Calu3 (cell line): ENCODE data around the gene SLC29A3. TPM values are rescaled to one million over a fixed set of nuclear protein-coding genes. Genes with fewer than 3 reads are reported as not detected.

Experiments
- BruUV-seq: library from RNA; stranded (reverse); fragments of 400-500 nt; replicated peaks from 2 replicates; lab custom pipeline; 2021; lab: Mats Ljungman, UMichigan
- CTCF ChIA-PET: fragments of 300-600 bp; sonication (Branson Sonifier 250); formaldehyde crosslinking; loops from one replicate; lab custom pipeline; 2022; ENCODE audit warnings: antibody characterized with exemption; lab: Charles Lee
- DNase-seq: peaks from one replicate; pipeline ENCODE4 v3.0.0; 2022
- H3K27ac Mint-ChIP-seq: one replicate; pipeline ENCODE4 v1.8.0; 2022; ENCODE audit warnings: mixed read lengths; ENCODE audit not compliant: unreplicated experiment
- H3K27me3 Mint-ChIP-seq: one replicate; pipeline ENCODE4 v1.8.0; 2022; ENCODE audit warnings: mixed read lengths; ENCODE audit not compliant: unreplicated experiment
- H3K36me3 Mint-ChIP-seq: one replicate; pipeline ENCODE4 v1.8.0; 2022; ENCODE audit warnings: mild to moderate bottlenecking, moderate library complexity, mixed read lengths; ENCODE audit not compliant: insufficient read depth, unreplicated experiment
- H3K4me1 Mint-ChIP-seq: one replicate; pipeline ENCODE4 v1.8.0; 2022; ENCODE audit warnings: mild to moderate bottlenecking, low read depth, mixed read lengths; ENCODE audit not compliant: unreplicated experiment
- H3K4me3 Mint-ChIP-seq: one replicate; pipeline ENCODE4 v1.8.0; 2022; ENCODE audit warnings: mild to moderate bottlenecking, low read depth, moderate library complexity, mixed read lengths; ENCODE audit not compliant: unreplicated experiment
- H3K9me3 Mint-ChIP-seq: one replicate; pipeline ENCODE4 v1.8.0; 2022; ENCODE audit warnings: low read depth, mixed read lengths; ENCODE audit not compliant: unreplicated experiment
- intact Hi-C: fragments of 100-400 bp; cut with micrococcal nuclease; formaldehyde crosslinking; loops from one replicate; pipeline ENCODE4 v1.10.0; 2022; ENCODE audit not compliant: unreplicated experiment
- total RNA-seq: library from RNA; stranded (reverse); gene quantifications from 2 replicates; pipeline ENCODE4 v1.2.3, GENCODE V29; 2022
- TF ChIP-seq, protein P1 (sequence below): fragments of 200-600 bp; IDR thresholded peaks from one replicate; pipeline ENCODE4 v1.8.0; 2022; ENCODE audit warnings: antibody characterized with exemption; ENCODE audit not compliant: unreplicated experiment

The SLC29A3 gene
- total RNA-seq, 1 experiment from 2014 or later: 5.9 TPM

DNA sequence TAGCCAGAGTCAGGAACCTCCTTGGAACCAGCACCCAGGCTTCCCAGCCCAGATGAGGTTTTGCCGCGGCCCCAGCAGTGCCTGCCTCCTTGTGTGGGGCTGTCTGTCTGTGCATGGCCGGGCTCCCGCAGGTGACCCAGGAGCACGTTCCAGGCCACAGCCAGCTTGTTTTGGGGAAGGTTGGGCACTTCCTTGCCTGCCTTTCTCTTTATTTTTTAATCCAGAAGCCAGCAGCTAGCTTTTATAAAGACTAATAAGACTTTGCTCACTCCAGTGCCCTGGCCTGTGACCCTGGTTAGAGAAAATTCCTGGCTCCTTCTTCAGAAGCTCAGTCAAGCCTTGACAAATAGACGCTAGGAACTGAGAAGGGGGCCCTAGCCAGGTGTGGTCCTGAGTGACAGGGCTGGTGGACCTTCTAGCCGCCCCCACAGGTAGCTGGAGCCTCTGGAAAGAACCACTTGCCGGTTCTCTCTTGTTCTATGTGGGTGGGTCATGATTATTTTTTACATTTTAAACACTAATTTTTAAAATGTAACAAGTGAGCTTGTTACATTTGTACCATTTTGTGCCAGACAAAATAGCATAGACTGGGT is 837 bp downstream of the SLC29A3 start:
- TSS peak; percentile 39 for BruUV-seq
- no peaks in the 10 kb centered on the region for H3K9me3 Mint-ChIP-seq
- no peaks in the 10 kb centered on the region for H3K4me1 Mint-ChIP-seq
- no peak for DNase-seq
- peak overlapping the region; percentile 6 for H3K27ac Mint-ChIP-seq
- H3K4me3 Mint-ChIP-seq: peak overlapping the region; percentile 86
- CTCF ChIA-PET: interaction anchor here (0.7 to 2.3 kb wide), 26 partner anchors 12 to 577 kb away, joined by 3 to 27 read pairs (median 4); partner anchors contain the start of gene CDH23
- TF ChIP-seq, protein P1, sequence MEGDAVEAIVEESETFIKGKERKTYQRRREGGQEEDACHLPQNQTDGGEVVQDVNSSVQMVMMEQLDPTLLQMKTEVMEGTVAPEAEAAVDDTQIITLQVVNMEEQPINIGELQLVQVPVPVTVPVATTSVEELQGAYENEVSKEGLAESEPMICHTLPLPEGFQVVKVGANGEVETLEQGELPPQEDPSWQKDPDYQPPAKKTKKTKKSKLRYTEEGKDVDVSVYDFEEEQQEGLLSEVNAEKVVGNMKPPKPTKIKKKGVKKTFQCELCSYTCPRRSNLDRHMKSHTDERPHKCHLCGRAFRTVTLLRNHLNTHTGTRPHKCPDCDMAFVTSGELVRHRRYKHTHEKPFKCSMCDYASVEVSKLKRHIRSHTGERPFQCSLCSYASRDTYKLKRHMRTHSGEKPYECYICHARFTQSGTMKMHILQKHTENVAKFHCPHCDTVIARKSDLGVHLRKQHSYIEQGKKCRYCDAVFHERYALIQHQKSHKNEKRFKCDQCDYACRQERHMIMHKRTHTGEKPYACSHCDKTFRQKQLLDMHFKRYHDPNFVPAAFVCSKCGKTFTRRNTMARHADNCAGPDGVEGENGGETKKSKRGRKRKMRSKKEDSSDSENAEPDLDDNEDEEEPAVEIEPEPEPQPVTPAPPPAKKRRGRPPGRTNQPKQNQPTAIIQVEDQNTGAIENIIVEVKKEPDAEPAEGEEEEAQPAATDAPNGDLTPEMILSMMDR: no peak
- intact Hi-C loops: loop anchor here (2.0 to 10.0 kb wide), 2 partner anchors 57 to 165 kb away; no protein-coding TSS in a partner anchor
- peaks cover 16% of the 10 kb centered on the region for H3K36me3 Mint-ChIP-seq
- H3K27me3 Mint-ChIP-seq: no peaks in the 10 kb centered on the region

DNA sequence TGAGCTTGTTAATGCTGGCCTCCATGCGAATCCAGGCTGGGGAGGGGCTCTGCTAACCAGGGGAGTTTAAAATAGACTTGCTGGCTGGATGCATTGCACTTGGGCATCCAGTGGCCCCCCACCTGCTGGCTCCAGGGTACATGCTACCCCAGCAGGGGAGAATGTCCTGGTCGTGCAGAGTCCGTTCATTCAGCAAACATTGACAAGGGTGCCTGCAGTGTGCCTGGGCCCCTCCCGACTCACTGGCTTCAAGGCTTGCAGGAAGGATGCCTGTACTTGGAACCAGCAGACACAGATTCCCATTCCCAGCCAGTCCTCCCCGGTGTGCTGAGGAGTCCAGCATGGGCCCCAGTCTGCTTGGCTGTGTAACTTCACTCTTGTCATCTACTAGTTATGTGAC is 1.5 kb downstream of the SLC29A3 start:
- TF ChIP-seq, protein P1: no peak
- no TSS peak for BruUV-seq
- Mint-ChIP-seq H3K27me3 (no peaks in the 10 kb centered on the region), H3K36me3 (peaks cover 16% of the 10 kb centered on the region), H3K27ac (no peak overlapping the region), H3K4me1 (no peaks in the 10 kb centered on the region), H3K9me3 (no peaks in the 10 kb centered on the region), H3K4me3 (peak overlapping the region; percentile 86)
- CTCF ChIA-PET: interaction anchor here (1.3 to 2.3 kb wide), 10 partner anchors 11 to 252 kb away, joined by 3 to 27 read pairs (median 4); no protein-coding TSS in a partner anchor
- DNase-seq: no peak
- intact Hi-C loops: no loop called here

DNA sequence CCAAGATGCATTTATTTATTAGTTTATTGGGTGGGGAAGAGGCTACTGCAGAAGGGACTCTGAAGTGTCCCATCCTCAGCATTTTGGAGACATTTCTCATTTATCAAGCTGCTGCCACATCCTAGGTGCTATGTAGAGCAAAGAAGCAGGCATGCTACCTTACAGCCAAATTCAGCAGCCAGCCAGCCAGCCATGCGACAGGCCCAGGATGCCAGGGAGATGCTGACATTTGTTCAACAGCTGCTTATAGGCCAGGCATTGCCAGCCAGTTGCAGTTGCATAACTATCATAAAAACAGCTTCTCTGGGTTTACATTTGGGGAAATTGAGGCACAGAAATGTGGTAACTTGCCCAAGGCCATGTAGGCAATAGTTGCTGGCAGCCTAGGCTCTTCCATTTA is 2.3 kb downstream of the SLC29A3 start:
- no peaks in the 10 kb centered on the region for H3K9me3 Mint-ChIP-seq
- CTCF ChIA-PET: interaction anchor here (0.6 kb wide), 1 partner anchor 321 kb away, joined by 8 read pairs; no protein-coding TSS in a partner anchor
- TF ChIP-seq, protein P1: no peak
- H3K27ac Mint-ChIP-seq: no peak overlapping the region
- no peak overlapping the region for H3K4me3 Mint-ChIP-seq
- intact Hi-C loops: no loop called here
- no peaks in the 10 kb centered on the region for H3K27me3 Mint-ChIP-seq
- no peak for DNase-seq
- H3K36me3 Mint-ChIP-seq: peaks cover 16% of the 10 kb centered on the region
- no TSS peak for BruUV-seq
- H3K4me1 Mint-ChIP-seq: no peaks in the 10 kb centered on the region

DNA sequence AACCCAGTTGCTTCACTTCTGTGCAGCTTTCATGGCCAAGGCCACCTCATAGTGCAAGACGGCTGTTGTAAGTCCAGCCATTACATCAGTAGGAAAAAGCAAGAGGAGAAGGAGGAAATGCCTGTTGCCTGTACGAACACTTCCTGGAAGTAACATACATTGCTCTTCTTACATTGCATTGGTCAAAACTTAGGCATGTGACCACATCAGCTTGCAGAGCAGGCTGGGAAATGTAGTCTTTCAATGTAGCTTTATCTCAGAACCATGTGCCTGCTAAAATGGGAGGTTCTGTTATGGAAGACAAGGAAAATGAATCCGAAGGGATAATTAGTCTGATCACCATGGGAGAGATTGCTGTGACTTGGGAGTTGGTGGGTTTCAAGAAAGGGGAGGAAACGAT is 4.3 kb downstream of the SLC29A3 start:
- BruUV-seq: no TSS peak
- no peaks in the 10 kb centered on the region for H3K9me3 Mint-ChIP-seq
- intact Hi-C loops: no loop called here
- CTCF ChIA-PET: interaction anchor here (1.0 kb wide), 2 partner anchors 286 to 573 kb away, joined by 3 read pairs; no protein-coding TSS in a partner anchor
- H3K27ac Mint-ChIP-seq: no peak overlapping the region
- H3K27me3 Mint-ChIP-seq: no peaks in the 10 kb centered on the region
- TF ChIP-seq, protein P1: no peak
- no peaks in the 10 kb centered on the region for H3K4me1 Mint-ChIP-seq
- H3K4me3 Mint-ChIP-seq: no peak overlapping the region
- peaks cover 16% of the 10 kb centered on the region for H3K36me3 Mint-ChIP-seq
- no peak for DNase-seq
